ENCODE results near the gene FBRSL1. TPM values are rescaled to one million over a fixed set of nuclear protein-coding genes. Genes with fewer than 3 reads are reported as not detected.
A peak's percentile ranks its signal among the peaks of the same experiment; 100 is the strongest.

FBRSL1 gene
- total and polyA plus RNA-seq, 9 of the 15 experiments (the other 6 are each of a cell fraction or from before 2014, with no cell fraction given) = 0.24 to 129 (median 7.3) TPM

- no peak for FAIRE-seq
- in situ Hi-C loops (cut with MboI) = no loop called here
- peak overlapping the region in 1 of 2 experiments; percentile 17; a peak in 1 of 4 replicates for H3K9ac ChIP-seq (ENCODE audit: insufficient read depth in 1 of 2, low read depth in 2 of 2, low read length in 2 of 2)
- POLR2A ChIA-PET = no interaction called here
- CTCF ChIA-PET (ENCODE audit: low intra/inter-chr PET ratio) = no interaction called here
- no peak for ATAC-seq
- no peak for DNase-seq (ENCODE audit: extremely low read depth in 1 of 4, low spot score in 3 of 4)
- no peak overlapping the region for H2AFZ ChIP-seq (ENCODE audit: low read depth, low read length)
- no peak overlapping the region for H3K4me2 ChIP-seq (ENCODE audit: insufficient read depth, low read length)
- H3K79me2 ChIP-seq (ENCODE audit: control insufficient read depth, insufficient read depth, low read length) = no peaks in the 10 kb centered on the region
- intact Hi-C loops (cut with micrococcal nuclease) = no loop called here
- H3K36me3 ChIP-seq (ENCODE audit: control insufficient read depth, insufficient read depth, low read length) = no peaks in the 10 kb centered on the region
- H3K27me3 ChIP-seq (ENCODE audit: control insufficient read depth in 2 of 2, insufficient read depth in 2 of 2, low read length in 2 of 2) = peaks cover 38 to 54% of the 10 kb centered on the region in 2 experiments; a peak in 4 of 5 replicates
- no peak for TF ChIP-seq ELF4 (CRISPR knock-in tag; IDR thresholded peaks at IDR 0.05)
- no peak for TF ChIP-seq HDGF (IDR thresholded peaks at IDR 0.05)
- no peak for TF ChIP-seq TCF7L2 (IDR thresholded peaks at IDR 0.05; ENCODE audit: low read depth, low read length)
- TF ChIP-seq ZC3H8 (IDR thresholded peaks at IDR 0.05) = no peak
- TF ChIP-seq SMAD1 (IDR thresholded peaks at IDR 0.05; ENCODE audit: low read depth, low read length, partially characterized antibody) = no peak
- no peak for TF ChIP-seq ZNF212 (CRISPR knock-in tag; IDR thresholded peaks at IDR 0.05)
- no peak for TF ChIP-seq CEBPG (CRISPR knock-in tag; IDR thresholded peaks at IDR 0.05)
- 0 out of 4 replicates have a peak, but pooled peaks of 1 of the 2 experiments have one; percentile 37 for TF ChIP-seq CEBPG (tag; conservative IDR thresholded peaks at IDR 0.05 in 1 of 2, IDR thresholded peaks at IDR 0.05 in 1 of 2)
- H3K4me1 ChIP-seq (replicated peaks in 1 of 2; ENCODE audit: control insufficient read depth in 2 of 2, insufficient read depth in 2 of 2, low read length in 2 of 2) = peaks cover 0 to 39% of the 10 kb centered on the region in 2 experiments; a peak in 2 of 5 replicates
- WGBS (ENCODE audit: insufficient coverage, low coverage, missing lambda C conversion rate) = 5% methylated on average over 25 of the region's 28 CpGs
- BruUV-seq (replicated peaks) = no TSS peak
- H3K27ac ChIP-seq (ENCODE audit: extremely low read depth, low read depth, low read length) = no peak overlapping the region
- no peaks in the 10 kb centered on the region for H4K20me1 ChIP-seq (replicated peaks; ENCODE audit: control insufficient read depth, insufficient read depth, low read length)
- no peak overlapping the region for H3K4me3 ChIP-seq
- H3K9me1 ChIP-seq (ENCODE audit: control insufficient read depth, insufficient read depth, low read length) = no peaks in the 10 kb centered on the region
- H3K9me3 ChIP-seq (replicated peaks; ENCODE audit: control insufficient read depth, insufficient read depth, low read depth, low read length) = peaks cover 7% of the 10 kb centered on the region; the same call in 1 of the 2 replicates
Observed at GRCh38 chr12:132453361-132454192, 36.4 kb upstream of the FBRSL1 start.
